ENCODE data around the gene FARP1.

FARP1 gene

DNA sequence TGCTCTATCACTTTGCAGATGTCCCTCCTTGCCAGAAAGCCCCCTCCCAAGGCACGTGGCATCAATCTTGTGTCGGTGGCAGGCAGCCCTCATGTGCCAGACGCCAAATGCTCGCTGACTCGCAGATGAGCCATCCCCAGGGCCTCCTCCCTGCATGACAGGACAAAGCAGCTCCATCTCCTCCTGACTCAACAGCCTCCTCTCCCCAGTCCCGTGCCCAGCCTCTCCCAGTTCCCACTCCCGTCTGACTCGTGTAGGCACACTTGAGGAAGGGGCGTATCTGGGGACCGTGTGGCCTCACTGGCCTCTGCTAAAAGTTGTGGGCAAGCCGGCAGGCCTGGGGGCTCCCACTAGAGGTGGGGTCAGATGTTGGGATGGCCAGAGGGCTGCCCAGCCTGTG is 300.4 kb downstream of the FARP1 start:
- TF ChIP-seq, protein P1, sequence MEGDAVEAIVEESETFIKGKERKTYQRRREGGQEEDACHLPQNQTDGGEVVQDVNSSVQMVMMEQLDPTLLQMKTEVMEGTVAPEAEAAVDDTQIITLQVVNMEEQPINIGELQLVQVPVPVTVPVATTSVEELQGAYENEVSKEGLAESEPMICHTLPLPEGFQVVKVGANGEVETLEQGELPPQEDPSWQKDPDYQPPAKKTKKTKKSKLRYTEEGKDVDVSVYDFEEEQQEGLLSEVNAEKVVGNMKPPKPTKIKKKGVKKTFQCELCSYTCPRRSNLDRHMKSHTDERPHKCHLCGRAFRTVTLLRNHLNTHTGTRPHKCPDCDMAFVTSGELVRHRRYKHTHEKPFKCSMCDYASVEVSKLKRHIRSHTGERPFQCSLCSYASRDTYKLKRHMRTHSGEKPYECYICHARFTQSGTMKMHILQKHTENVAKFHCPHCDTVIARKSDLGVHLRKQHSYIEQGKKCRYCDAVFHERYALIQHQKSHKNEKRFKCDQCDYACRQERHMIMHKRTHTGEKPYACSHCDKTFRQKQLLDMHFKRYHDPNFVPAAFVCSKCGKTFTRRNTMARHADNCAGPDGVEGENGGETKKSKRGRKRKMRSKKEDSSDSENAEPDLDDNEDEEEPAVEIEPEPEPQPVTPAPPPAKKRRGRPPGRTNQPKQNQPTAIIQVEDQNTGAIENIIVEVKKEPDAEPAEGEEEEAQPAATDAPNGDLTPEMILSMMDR (conservative IDR thresholded peaks at IDR 0.05; ENCODE audit: low read depth, low read length) = no peak
- no peak for DNase-seq (ENCODE audit: low read depth)
- H3K4me3 ChIP-seq (ENCODE audit: low read length) = no peak overlapping the region

DNA sequence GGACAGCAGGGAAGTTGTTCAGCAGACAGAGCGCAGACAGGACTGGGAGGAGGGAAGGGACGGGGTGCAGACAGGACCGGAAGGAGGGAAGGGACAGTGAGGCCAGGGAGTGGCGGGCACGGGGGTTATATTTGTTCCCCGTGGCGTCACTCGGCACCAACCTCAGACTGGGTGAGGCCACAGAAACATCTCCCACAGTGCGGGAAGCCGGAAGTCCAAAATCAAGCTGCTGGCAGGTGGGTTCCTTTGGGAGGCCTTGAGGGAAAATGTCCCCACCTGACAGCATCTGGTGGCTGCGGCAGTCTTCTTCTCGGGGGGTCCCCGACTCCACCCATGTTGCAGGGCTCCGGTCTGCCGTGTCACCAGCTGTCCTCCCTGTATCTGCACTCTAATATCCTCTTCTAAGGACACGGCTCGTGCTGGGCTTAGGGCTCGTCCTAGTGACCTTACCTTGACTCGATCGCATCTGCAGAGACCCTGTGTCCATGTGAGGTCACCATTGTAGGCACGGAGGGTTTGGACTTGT is 301.0 kb downstream of the FARP1 start:
- no peak overlapping the region for H3K4me3 ChIP-seq (ENCODE audit: low read length)
- TF ChIP-seq, protein P1 (conservative IDR thresholded peaks at IDR 0.05; ENCODE audit: low read depth, low read length) = no peak
- no peak for DNase-seq (ENCODE audit: low read depth)

DNA sequence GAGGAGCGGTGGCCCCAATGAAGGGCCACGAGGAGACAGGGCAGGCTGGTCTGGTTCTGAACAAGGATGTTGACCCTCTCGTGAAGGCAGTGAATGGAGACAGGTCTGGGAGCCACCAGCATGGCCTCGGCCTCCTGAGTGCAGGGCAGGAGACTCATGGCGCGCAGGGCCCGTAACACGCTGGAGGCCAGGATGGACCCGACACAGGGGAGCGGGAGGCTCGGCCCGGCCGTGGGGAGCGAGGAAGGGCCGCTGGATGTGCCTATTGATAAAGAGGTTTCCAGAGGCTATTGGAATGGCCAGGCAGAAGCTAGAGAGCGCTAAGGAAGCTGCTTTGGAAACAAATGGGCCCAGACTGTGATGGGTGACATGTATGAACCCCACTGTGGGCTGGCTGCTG is 301.5 kb downstream of the FARP1 start:
- H3K4me3 ChIP-seq (ENCODE audit: low read length) = no peak overlapping the region
- DNase-seq (ENCODE audit: low read depth) = no peak
- TF ChIP-seq, protein P1 (conservative IDR thresholded peaks at IDR 0.05; ENCODE audit: low read depth, low read length) = no peak

DNA sequence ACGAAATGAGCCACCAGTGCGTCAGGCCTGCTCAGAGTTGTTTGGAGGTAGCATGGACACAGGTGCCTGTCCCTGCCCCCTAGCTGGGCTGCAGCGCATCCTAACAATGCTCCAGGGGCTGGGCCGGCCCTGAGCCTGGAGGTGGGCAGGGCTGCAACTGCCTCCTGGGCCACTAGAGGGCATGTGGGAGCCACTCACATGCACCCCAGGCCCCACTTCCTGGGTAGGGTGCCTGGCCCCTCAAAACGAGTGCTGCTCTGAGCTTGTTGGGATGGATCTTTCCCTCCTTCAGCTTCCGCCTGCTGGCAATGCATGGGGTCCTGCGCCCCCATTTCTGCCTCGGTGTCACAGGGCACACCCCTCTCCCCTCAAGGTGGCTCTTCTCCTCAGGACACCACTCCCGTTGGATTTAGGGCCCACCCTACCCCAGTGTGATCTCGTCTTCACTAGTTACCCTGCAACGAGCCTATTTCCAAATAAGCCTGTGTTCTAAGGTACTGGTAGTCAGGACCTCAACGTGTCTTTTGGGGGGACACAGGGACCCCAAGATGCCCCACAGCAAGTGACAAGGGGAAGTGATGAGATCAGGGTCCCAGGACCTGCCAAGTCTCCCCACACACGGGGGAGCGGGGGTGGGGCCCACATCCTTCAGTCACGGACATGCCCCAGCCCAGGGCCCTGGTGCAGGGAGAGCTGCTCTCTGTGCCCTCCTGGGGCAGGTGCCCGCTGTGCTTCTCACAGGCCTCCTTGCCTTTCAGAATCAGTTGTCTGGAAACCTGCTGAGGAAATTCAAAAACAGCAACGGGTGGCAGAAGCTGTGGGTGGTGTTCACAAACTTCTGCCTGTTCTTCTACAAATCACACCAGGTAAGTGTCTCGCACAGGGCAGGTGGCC is 302.7 kb downstream of the FARP1 start:
- H3K4me3 ChIP-seq (ENCODE audit: low read length) = no peak overlapping the region
- DNase-seq (ENCODE audit: low read depth) = no peak
- TF ChIP-seq, protein P1 (conservative IDR thresholded peaks at IDR 0.05; ENCODE audit: low read depth, low read length) = peak; percentile 97

DNA sequence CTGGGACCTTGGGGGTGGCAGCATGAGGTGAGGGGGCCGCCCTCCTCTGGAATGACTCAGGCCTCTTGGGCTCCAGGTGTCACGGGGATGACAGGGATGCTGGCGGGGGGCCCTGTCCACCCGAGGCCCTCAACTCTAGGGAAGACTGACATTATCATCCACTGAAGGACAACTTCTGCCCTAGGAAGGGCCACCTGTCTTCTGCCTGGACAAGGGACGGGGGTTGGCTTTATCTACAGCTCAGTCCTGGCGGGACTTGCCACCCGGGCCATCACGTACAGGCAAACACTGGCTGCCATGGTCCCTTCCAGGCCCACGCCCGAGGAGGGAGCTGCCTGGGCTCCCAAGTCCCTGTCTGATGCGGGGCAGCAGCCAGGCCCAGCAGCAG is 303.3 kb downstream of the FARP1 start:
- DNase-seq (ENCODE audit: low read depth) = no peak
- TF ChIP-seq, protein P1 (conservative IDR thresholded peaks at IDR 0.05; ENCODE audit: low read depth, low read length) = no peak
- H3K4me3 ChIP-seq (ENCODE audit: low read length) = no peak overlapping the region

DNA sequence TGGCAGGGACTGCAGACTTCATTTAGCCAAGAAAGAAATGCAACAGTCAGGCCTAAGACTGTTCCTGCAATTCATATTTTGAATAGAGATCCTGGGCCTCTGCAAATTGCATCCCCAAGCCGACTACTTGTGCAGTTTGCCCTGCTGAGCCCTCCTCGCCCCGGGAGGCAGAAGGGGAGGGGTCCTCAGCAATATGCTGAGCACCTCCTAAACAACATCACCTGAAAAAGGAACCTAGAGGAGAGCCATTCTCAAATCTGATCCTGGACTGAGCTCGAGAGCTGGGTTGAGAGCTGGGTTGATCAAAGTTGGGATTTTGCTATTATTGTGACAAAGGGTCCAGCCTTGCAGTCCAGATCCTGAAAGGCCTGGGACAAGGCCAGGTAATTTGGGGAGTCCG is 304.2 kb downstream of the FARP1 start:
- TF ChIP-seq, protein P1 (conservative IDR thresholded peaks at IDR 0.05; ENCODE audit: low read depth, low read length) = no peak
- no peak overlapping the region for H3K4me3 ChIP-seq (ENCODE audit: low read length)
- no peak for DNase-seq (ENCODE audit: low read depth)

Measured in retinal pigment epithelial cell (primary cell).